ENCODE data around the gene PPIF. TPM values are rescaled to one million over a fixed set of nuclear protein-coding genes. Genes with fewer than 3 reads are reported as not detected.
A peak's percentile ranks its signal among the peaks of the same experiment; 100 is the strongest.

The PPIF gene
- total RNA-seq, 1 donor from 2014 or later: 21.9 TPM

DNA sequence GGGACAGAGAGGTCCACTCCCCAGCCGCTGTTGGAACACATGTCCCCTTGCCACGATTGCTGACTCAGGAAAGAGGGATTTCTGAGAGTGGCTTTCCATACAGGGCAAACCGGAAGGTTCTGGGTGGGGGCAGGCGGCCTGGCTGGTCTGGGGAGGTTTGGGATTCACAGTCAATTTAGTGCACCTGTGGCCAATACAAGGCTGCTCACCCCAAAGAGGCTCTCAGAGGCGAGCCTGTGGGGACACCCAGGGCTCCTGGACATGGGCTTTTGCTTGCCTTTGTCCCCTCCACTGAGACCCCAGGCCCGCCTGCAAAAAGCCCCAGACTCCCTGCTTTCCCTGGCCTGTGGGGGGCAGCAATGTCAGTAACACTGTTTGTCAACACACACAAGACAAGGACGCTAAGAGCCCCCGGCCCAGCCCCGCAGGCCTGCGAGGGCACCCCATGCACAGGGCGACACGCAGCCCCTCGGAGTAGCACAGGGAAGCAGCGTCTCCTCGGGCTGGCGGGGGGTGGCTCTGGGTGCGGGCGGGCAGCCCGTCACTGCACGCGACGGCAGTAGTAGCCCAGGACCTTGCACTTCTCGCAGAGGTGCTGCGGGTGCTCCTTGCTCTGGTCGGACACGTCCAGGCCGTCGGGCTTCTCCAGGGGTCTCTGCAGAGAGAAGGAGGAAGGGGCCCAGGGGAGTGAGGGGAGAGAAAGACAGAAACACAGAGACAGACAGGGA lies 38.7 kb downstream of the PPIF start:
- peak; percentile 46 for DNase-seq (ENCODE audit: low spot score)
- H3K36me3 Mint-ChIP-seq (ENCODE audit: low read depth, unreplicated experiment): peaks cover 12% of the 10 kb centered on the region
- H3K4me3 Mint-ChIP-seq (ENCODE audit: unreplicated experiment): no peak overlapping the region
- H3K4me1 Mint-ChIP-seq (ENCODE audit: unreplicated experiment): peaks cover 3% of the 10 kb centered on the region
- no peaks in the 10 kb centered on the region for H3K9me3 Mint-ChIP-seq (ENCODE audit: unreplicated experiment)
- no peak overlapping the region for H3K27ac Mint-ChIP-seq (ENCODE audit: unreplicated experiment)
- peaks cover 12% of the 10 kb centered on the region for H3K27me3 Mint-ChIP-seq (ENCODE audit: unreplicated experiment)
- TF ChIP-seq, protein P1, sequence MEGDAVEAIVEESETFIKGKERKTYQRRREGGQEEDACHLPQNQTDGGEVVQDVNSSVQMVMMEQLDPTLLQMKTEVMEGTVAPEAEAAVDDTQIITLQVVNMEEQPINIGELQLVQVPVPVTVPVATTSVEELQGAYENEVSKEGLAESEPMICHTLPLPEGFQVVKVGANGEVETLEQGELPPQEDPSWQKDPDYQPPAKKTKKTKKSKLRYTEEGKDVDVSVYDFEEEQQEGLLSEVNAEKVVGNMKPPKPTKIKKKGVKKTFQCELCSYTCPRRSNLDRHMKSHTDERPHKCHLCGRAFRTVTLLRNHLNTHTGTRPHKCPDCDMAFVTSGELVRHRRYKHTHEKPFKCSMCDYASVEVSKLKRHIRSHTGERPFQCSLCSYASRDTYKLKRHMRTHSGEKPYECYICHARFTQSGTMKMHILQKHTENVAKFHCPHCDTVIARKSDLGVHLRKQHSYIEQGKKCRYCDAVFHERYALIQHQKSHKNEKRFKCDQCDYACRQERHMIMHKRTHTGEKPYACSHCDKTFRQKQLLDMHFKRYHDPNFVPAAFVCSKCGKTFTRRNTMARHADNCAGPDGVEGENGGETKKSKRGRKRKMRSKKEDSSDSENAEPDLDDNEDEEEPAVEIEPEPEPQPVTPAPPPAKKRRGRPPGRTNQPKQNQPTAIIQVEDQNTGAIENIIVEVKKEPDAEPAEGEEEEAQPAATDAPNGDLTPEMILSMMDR (IDR thresholded peaks at IDR 0.05; ENCODE audit: unreplicated experiment): no peak

DNA sequence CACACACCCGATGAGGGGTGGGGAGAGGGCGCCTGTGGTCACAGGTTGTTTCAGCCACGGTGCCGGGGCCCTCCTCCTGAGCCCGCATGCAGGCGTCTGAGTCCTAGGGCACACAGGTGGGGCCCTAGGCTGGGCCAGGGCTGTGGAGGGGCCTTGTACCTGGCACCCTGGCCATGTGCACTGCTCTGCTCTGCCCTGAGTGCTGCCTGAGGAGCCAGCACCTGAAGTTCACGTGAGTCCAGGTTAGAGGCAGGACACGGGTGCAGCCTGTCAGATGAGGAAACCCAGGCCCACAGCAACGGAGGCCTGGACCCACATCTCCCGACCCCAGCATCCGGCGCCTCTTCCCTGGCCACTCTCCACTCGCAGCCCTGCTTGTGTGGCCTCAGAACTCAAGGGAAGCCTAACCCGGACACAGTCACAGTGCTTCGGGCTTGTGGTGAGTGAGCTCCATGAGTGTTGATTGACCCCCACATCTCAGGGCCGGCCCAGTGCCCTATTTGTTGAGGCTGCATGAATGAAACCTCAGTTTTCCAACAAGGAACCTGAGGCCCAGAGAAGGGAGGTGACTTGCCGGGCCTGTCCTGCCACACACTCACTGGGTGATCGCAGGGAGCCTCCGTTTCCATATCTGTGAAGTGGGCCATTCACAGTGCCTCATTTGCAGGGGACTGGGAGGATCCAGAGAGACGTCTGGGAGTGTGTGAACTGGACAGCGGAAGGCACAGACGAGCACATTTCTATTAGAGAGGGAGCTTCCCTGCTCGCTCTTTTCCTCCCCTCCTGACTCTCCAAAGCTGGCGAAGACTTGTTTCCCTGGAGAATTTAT lies 39.6 kb downstream of the PPIF start:
- Mint-ChIP-seq H3K9me3 (ENCODE audit: unreplicated experiment) (no peaks in the 10 kb centered on the region), H3K27me3 (ENCODE audit: unreplicated experiment) (peaks cover 14% of the 10 kb centered on the region), H3K36me3 (ENCODE audit: low read depth, unreplicated experiment) (peaks cover 17% of the 10 kb centered on the region), H3K4me1 (ENCODE audit: unreplicated experiment) (peaks cover 5% of the 10 kb centered on the region), H3K27ac (ENCODE audit: unreplicated experiment) (no peak overlapping the region), H3K4me3 (ENCODE audit: unreplicated experiment) (no peak overlapping the region)
- TF ChIP-seq, protein P1 (IDR thresholded peaks at IDR 0.05; ENCODE audit: unreplicated experiment): no peak
- DNase-seq (ENCODE audit: low spot score): no peak

DNA sequence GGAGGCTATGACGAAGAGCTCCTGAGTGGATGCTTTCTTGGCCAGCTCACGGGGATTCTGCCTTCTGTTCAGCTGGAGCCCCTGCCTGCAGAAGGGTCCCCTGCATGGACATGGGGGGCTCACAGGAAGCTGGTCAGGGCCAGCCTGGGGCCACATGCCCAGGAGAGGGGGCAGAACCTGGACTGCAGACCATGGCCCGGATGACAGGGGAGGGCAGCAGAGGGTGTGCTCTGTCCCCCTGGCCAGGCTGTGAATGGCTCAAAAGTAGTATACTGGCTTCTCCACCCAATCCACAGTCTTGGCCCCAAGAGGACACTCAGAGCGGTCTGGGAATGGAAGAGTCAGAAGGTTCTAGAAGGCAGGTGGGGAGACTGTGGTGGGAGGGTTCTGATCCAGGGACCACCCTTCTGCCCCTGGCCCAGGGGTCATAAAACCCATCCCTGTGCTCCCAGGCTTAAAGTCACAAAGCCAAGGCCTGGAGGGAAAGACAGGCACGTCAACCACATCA lies 40.3 kb downstream of the PPIF start:
- peaks cover 23% of the 10 kb centered on the region for H3K36me3 Mint-ChIP-seq (ENCODE audit: low read depth, unreplicated experiment)
- H3K4me1 Mint-ChIP-seq (ENCODE audit: unreplicated experiment): peaks cover 9% of the 10 kb centered on the region
- H3K9me3 Mint-ChIP-seq (ENCODE audit: unreplicated experiment): no peaks in the 10 kb centered on the region
- H3K27me3 Mint-ChIP-seq (ENCODE audit: unreplicated experiment): peaks cover 20% of the 10 kb centered on the region
- TF ChIP-seq, protein P1 (IDR thresholded peaks at IDR 0.05; ENCODE audit: unreplicated experiment): no peak
- no peak overlapping the region for H3K4me3 Mint-ChIP-seq (ENCODE audit: unreplicated experiment)
- no peak for DNase-seq (ENCODE audit: low spot score)
- no peak overlapping the region for H3K27ac Mint-ChIP-seq (ENCODE audit: unreplicated experiment)

DNA sequence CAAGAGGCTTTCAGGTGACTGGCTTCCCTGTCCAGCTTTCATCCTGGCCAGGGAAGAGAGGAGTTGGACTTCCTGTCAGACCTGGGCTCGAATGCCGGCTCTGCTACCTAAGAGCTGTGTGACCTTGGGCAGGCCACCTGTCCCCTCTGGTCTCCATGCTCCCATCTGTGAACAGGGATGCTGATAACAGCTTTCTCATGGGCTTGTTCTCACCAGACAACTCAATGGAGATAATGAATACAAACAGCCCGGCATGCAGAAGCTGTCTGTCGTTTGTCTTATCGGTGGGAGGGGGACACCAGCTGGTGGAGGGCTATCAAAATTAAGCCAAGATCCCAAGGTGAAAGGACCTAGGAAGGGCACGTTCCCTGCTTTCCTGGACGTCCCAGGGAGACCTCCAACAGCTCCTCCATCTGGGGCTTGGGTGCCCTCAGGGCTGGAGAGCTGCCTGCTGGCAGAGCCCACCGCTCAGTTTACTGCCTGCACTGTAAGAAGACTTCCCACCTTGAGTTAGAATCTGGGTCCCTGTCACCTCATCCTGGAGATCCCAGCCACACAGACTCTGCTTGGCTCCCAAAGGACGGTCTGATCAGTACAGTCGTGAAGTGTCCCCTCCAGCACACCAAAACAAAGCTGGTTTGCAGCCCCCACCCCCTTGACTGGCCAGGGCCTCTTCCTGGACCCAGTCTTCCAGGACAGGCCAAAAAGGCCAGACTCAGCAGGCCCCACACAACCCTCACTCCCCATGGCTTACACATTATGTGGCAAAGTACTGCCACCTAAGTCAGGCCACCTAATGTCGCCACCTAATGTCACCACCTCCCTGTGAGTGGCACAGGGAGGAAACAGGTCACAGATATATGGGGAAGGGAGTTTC lies 40.9 kb downstream of the PPIF start:
- H3K27me3 Mint-ChIP-seq (ENCODE audit: unreplicated experiment): peaks cover 23% of the 10 kb centered on the region
- H3K36me3 Mint-ChIP-seq (ENCODE audit: low read depth, unreplicated experiment): peaks cover 30% of the 10 kb centered on the region
- no peak overlapping the region for H3K27ac Mint-ChIP-seq (ENCODE audit: unreplicated experiment)
- H3K4me1 Mint-ChIP-seq (ENCODE audit: unreplicated experiment): peaks cover 11% of the 10 kb centered on the region
- no peaks in the 10 kb centered on the region for H3K9me3 Mint-ChIP-seq (ENCODE audit: unreplicated experiment)
- no peak overlapping the region for H3K4me3 Mint-ChIP-seq (ENCODE audit: unreplicated experiment)
- no peak for DNase-seq (ENCODE audit: low spot score)
- TF ChIP-seq, protein P1 (IDR thresholded peaks at IDR 0.05; ENCODE audit: unreplicated experiment): no peak
